Anterior cingulate cortex (tissue), 58 donors: Measurements from ENCODE around the gene PON3.
"Not testable (repeated sequence)": the region's sequence is repeated elsewhere in the genome, so short reads cannot be mapped to it uniquely, and the experiment has no call there.

Source experiments
- DNase-seq, 58 donors: peaks; one replicate each; lab custom pipeline; 2025; lab: John Stamatoyannopoulos, UW

Gene PON3

GRCh38 chr7:95421000-95421846 lies 25.0 kb upstream of the PON3 start:
- peak in 31 of 58 donors; percentile 2 to 53 (median 14) for DNase-seq

- DNase-seq = no peak
Measured at GRCh38 chr7:95412075-95412474, 15.9 kb upstream of the PON3 start.

GRCh38 chr7:95411666-95412065 lies 15.5 kb upstream of the PON3 start:
- DNase-seq = no peak

- no peak for DNase-seq
Measured at GRCh38 chr7:95411036-95411435, 14.9 kb upstream of the PON3 start.

- DNase-seq = no peak
Measured at GRCh38 chr7:95407751-95408150, 11.6 kb upstream of the PON3 start.

GRCh38 chr7:95405800-95406199 lies 9.6 kb upstream of the PON3 start:
- DNase-seq = no peak

- no peak for DNase-seq
Measured at GRCh38 chr7:95405208-95405607, 9.0 kb upstream of the PON3 start.

- DNase-seq = peak in 16 of 58 donors; percentile 1 to 48 (median 12)
Measured at GRCh38 chr7:95404316-95404865, 8.2 kb upstream of the PON3 start.

GRCh38 chr7:95398155-95398940 lies 2.2 kb upstream of the PON3 start:
- DNase-seq = no peak

GRCh38 chr7:95397381-95397780 lies 1.2 kb upstream of the PON3 start:
- DNase-seq = no peak

GRCh38 chr7:95395755-95396135 lies 430 bp downstream of the PON3 start:
- DNase-seq = no peak

- DNase-seq = no peak
Measured at GRCh38 chr7:95394370-95394769, 1.8 kb downstream of the PON3 start.

- no peak for DNase-seq
Measured at GRCh38 chr7:95391761-95392160, 4.4 kb downstream of the PON3 start.

- peak in 3 of 58 donors; percentile 5 to 60 (median 20) for DNase-seq
Measured at GRCh38 chr7:95389516-95389915, 6.7 kb downstream of the PON3 start.

GRCh38 chr7:95379457-95379856 lies 16.7 kb downstream of the PON3 start:
- not testable (repeated sequence) for DNase-seq

- DNase-seq = no peak
Measured at GRCh38 chr7:95376632-95377400, 19.4 kb downstream of the PON3 start.

GRCh38 chr7:95375591-95376257 lies 20.5 kb downstream of the PON3 start:
- no peak for DNase-seq

GRCh38 chr7:95373323-95373722 lies 22.9 kb downstream of the PON3 start:
- no peak for DNase-seq

- no peak for DNase-seq
Measured at GRCh38 chr7:95368235-95368634, 27.9 kb downstream of the PON3 start.

- DNase-seq = no peak
Measured at GRCh38 chr7:95367606-95368005, 28.6 kb downstream of the PON3 start.
